Activated CD4-positive, alpha-beta T cell treated with anti-CD3 and anti-CD28 coated beads, Interleukin-2, amount 50 U/mL, for 1 hour (primary cell): ENCODE results near the gene PRKCA.
A peak's percentile ranks its signal among the peaks of the same experiment; 100 is the strongest.
"Not testable (repeated sequence)": the region's sequence is repeated elsewhere in the genome, so short reads cannot be mapped to it uniquely, and the experiment has no call there.

Source experiments
- DNase-seq: peaks from one replicate; pipeline ENCODE4 v3.0.0-alpha.2; 2020

Gene PRKCA

DNA sequence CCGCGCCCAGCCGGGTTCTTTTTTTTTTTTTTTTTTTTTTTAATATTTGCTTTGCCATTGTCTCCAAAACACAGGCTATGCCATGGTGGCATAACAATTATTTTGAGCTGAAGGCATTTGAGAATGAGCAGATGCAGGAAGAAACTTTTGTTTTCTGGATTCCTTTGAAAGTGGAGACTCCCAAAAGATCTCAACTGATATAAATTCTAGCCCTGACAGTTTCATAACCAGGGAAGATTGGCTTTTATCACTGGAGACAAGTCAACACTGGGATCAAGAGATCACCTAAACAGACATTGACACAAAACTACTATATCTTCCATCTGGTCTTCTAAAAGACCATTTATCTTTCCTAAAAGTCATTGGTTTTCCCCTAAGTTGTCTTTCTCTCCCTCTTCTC is 10.1 kb upstream of the PRKCA start:
- no peak for DNase-seq

DNA sequence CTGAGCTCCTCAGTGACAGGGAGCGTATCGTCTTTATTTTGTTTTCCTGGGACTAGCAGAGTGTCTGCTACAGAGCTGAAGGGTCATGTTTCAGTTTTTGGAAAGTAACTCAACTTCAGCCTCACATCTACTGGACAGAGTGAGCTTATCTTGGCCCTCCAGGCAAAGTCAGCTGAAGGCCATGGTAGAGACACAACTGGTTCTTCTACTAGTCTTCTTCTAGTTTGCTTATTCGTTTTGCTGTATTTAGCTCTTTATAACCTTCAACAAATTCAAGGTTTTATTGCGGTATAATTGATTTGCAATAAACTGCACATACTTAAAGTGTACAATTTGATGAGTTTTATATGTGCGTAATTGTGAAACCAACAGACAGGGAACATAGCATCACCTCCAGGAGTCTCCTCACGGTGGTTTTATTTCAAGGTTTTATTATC is 6.1 kb upstream of the PRKCA start:
- DNase-seq, result no peak

DNA sequence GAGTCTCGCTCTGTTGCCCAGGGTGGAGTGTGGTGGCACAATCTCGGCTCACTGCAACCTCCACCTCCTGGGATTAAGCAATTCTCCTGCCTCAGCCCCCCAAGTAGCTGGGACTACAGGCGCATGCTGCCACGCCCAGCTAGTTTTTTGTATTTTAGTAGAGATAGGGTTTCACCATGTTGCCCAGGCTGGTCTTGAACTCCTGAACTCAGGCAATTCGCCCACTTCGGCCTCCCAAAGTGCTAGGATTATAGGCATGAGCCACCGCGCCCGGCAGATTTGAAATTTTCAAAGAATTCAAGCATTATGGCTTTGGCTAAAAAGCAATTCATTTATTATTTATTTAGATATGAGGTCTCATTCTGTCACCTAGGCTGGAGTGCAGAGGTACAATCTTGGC is 5.0 kb upstream of the PRKCA start:
- DNase-seq, result not testable (repeated sequence)

DNA sequence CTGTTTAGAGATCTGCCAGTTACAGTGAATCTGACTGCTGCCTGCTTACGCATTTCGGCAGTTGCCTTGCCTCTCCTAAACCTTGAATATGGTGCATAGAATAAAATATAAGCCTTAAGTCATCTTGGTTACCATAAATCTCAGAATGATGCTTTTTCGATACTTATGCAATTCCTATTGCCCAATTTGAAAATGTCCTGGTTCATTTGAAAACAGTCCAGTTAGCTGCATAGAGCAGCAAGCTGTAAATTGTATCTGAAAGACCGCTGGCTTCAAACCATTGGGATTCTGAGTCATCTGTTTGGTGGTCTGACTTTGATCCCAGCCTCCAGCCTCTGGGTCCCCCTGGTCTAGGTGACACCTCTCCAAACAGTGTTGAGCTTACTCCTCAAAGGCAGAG is 2.7 kb upstream of the PRKCA start:
- DNase-seq, result no peak

DNA sequence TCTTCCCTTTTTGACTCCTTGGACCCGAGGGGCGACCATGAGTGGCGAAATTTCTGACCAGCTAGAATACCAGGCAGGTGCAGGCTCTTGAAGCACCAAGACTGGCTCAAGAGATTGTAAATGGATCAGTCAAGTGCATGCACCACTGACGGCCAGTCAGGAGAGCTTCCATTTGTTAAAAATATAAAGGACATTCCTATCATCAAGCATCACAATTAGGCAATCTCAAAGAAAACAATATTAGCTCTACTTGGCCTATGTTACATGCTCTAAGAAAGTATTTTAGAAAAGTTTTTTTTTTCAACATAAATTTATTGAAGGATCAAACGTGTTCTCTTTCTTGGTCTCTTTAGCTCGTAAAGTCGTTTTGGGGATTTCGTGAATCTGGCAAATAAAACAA is 1.5 kb upstream of the PRKCA start:
- DNase-seq, result no peak

DNA sequence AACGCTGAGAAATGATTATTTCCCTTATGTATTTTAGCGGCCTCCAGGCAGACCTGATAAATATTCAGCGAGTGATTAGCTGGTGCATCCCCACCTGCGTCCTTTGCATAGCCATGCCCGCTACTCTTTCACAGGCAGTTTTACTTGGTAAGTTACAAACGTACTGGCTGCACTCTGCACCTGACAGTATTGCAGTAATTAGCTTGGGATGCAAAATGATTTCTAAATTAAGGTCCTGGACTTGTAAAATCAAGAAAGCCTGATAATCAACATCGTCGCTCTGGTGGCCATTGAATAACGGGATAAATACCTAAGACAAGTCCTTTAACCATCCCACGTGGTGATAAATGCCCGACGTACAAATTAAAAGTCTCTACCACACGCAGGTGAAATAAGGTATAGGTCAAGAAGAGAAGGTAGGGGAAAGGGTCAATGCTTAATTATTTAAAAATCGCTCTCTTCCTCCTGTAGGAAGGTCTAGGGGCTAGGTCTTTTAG is 998 bp upstream of the PRKCA start:
- no peak for DNase-seq

DNA sequence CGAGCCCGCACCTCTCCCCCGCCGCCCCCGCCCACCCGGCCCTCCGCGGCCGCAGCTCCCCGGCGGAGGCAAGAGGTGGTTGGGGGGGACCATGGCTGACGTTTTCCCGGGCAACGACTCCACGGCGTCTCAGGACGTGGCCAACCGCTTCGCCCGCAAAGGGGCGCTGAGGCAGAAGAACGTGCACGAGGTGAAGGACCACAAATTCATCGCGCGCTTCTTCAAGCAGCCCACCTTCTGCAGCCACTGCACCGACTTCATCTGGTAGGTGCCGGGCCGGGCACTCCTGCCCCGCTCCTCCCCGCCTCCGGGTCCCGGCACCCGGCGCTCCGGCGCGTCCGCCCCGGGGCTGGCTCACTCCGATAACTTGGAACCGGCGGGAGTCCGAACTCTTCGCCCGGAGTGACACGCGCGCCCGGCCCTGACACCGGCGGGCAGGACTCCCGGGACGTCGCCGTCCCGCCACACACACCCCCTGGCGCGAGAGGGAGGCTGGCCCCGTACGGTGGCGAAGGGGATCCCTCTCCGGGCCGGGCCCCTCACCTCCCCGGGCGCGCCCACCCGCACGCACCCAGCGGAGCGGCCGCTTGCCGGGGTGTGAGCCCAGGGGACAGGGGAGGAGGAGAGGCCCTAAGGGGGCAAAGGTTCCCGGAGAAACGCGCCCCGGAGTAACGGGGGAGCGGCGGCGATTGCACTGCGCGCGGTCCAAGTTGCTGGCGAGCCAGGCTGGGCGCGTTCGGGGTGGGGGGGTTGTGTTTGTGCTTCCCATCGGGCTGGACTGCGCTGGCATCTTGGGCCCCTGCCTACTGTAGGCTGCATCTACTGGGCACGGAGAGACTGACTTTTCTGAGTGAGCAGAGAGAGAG is 581 bp downstream of the PRKCA start:
- peak; percentile 42 for DNase-seq

DNA sequence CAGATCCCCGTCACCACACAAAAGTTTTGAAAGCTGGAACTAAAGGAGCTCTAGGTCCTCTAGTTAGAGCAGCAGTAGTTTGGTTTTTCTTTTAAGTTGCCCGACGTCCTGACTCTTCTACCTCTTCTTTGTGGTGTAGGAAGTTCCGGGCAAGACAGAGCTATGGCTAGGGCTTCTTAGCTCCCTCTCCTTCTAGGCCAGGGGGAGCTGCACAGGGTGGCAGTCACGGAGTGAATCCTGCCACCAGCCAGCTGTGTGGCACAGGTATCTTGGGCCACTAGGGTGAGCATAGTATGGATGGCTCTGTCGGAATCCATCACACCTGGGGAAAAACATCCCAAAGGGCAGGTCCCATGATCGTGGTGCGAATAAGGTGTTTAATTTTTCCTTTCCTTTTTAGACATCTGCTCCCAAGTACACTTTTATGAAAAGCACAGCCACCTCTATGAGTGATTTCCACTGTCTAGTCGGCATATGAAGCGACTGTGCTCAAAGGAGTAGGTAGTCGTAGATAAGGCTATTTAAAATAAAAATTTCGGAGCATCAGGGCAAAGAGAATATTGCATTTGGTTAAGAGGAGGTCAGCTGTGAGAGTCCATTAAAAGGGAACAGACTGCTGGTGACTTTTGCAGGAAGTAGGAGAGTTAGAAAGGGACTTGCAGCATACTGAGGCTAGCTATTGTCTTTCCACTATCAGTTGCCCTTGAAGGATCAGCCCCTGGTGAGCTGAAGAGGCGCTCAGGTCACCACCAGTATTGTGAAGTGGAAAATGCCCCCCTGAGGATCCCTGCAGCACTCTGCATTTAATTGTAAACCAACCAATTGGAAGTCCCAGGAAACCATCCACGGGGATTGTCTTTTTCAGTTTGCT is 2.1 kb downstream of the PRKCA start:
- peak; percentile 25 for DNase-seq

DNA sequence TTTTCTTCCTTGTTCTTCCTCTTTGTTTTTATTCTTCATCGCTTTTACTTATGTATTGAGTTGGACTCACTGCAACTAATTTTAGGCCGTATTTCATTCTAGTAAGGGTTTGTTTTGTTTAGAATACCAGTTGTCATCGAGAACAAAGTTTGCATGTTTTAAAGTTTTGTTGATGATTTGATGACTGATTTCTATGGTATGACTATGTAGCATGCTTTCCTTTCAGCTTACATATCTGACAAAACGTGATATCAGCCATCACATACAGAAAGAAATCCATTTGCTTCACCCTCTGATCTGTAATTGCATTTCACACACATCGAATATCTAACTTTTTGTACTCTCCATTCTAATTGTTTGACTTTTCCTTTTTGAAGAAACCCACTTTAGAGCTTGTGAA is 4.0 kb downstream of the PRKCA start:
- DNase-seq, result no peak

DNA sequence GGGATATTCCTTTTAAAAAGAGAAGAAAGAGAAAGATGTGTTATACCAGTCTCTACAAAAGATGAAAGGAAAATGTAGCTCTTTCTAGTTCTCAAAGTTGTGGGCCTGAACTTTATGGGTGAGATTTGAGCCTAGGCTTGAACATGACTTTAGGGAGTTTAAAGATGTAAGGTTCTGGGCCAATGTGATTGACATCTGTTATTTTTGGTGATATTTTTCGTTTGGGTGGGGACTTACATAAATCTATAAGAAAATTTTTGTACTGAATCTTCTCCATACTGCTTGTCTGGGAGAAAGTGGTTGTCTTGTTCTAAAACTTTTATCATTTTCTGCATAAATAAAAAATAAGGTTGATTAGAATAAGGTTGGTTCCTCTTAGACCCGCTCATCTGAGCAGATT is 4.8 kb downstream of the PRKCA start:
- no peak for DNase-seq

DNA sequence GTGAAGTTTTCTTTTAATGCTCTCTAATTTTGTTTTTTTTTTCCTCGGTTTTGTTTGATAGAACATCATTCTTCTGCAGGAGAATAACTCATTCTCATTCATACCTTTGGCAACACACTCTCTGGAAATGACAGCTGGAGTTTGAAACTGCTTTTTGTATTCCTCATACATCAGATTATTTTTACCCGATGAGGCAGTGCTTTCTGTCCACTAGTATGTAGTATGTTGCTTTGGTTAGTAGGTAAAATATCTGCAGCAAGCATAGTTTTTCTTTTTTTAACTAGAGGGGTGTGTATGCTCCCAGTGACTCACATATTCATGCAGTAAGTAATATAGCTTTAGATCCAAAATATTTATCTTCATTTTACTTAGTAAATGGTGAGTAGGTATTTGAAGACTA is 6.4 kb downstream of the PRKCA start:
- DNase-seq, result no peak

DNA sequence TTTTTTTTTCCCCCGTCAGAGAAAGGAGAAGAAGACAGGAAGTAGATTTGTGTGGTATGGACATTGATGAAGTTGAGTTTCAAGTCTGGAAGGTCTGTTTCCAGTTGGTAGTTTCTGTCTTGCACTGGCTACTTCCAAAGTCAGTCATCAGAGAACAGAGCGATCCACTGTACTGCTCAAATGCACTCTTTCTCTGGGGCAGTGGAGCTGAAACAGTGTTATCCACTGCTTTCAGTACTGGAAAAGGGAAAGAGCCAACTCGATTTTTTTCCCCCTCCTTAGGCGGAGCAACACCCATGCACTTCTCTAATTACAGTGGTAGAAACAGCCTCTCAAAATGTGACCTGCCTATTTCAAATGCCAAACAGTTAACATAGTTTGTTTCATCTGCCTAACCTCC is 7.4 kb downstream of the PRKCA start:
- no peak for DNase-seq

DNA sequence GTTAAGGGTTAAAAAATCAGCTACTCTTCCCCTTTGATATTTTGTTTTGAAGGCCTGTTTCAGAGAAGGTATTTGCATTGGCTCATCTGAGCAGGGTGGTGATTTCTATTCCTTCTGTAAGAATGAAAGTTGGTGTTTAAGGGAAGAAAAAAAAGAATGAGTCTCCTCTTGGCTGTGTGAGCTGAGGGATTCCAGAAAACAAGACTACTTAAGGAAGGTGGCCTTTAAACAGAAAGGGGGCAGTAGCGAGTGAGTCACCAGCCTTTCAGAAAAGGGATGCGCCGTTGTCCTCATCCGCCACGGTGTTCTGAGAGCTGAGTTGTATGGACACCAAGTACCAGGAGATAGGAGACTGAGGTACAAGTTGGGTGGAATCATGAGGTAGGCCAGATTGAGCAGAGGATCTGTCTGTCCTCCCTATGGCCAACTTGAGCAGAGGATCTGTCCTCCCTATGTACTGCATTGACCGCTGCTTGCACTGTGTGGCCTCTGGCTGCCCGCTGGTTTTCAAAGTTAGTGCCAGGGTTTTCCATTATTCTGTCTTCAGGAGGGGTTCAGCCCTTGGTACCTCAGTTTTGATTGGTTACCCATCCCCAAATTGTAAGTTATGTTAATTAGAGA is 8.2 kb downstream of the PRKCA start:
- DNase-seq, result no peak

DNA sequence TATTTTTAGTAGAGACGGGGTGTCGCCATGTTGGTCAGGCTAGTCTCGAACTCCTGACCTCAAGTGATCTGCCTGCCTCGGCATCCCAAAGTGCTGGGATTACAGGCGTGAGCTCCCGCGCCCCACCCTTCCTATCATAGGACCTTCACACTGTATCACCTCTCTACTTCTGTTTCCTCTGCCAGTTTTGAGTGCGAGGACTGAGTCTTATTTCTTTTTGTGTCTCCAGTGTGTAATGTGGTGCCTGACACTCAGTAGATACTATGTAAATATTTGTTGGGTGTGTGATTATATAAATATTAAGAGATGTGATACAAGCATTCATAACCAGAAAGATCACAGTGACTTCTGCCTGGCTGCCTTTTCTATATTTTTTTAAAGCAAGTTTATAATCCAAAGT is 10.5 kb downstream of the PRKCA start:
- DNase-seq, result no peak

DNA sequence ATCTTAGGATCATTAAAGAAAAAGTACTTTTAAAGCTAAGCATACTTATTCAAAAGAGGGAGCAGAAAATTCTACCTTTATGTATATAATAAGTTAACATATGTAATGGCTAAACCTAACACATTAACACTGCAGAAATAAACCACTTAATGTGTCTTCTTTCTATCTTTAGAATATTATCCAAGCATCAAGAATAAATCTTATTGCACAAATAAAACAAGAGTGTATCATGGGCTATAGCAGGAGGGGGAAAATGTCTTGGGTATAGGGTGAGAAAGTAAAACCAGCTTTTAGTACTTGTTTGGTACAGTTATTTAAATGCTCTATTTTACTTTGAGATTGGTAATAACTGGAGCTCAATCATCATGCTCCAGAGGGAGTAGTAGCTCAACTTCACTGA is 10.9 kb downstream of the PRKCA start:
- no peak for DNase-seq

DNA sequence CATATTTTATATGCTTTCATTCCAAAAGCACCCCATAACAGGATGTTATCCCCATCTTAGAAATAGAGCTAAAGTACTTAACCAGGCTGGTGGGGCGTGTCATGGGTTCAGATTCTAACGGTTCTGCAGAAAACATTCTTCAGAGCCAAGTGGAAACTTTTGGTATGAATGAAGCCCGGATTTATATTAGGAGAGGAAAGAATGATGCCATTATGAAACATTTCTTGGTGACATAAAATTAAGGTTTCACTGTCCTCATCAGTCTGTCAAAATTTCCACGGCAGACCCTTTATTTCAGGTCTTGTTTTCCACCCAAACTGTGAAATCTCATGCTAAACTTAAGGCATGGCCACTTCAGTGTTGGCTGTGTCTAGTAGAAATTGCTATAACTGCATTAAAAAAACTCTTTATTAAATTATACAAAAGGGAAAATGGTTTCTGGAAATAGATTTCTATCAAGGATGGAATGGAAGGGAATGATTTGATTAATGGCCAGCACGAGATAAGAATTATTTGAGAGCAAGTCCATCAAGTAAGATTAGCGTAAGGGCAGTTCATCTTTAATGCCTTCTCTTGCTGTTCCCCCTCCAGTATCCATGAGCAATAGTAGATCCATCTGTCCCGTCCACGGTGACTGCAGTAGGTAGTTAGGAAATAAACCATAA is 11.7 kb downstream of the PRKCA start:
- no peak for DNase-seq

DNA sequence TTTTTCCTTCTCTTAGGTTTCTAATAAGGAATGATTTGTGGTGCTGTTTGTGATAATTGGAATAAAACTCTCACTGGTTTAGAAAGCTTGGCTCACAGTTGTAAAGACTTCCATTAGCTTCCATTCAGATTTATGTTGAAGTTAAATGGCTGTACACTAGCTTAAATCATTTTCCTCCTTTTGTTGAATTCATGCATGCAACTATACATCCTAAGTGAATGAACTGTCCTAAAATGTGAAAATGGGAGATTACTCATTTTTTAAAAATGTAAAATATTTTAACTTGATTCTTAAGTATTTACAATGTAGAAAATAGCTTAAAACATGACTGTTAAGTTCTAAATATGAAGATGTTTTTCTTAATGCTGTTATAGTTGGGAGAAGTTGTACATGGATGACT is 15.2 kb downstream of the PRKCA start:
- DNase-seq, result no peak

DNA sequence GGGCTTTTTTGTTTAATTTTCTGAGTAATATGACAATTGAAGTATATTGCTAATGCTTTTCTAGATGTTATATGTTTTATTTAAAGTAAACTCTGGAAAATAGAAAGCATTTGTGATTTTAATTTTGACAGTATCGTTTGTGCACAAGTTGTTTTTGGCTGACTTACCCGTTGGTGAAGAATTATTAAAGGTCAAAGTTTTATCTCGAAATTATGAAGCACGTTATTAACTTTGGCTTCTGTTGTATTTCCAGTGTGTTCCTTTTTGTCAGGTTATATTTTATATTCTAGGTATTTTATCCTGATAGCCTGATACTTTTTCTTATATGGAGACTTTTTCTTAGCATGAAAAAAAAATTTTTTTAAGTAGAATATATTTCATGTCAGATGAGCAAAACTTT is 16.8 kb downstream of the PRKCA start:
- DNase-seq, result no peak

DNA sequence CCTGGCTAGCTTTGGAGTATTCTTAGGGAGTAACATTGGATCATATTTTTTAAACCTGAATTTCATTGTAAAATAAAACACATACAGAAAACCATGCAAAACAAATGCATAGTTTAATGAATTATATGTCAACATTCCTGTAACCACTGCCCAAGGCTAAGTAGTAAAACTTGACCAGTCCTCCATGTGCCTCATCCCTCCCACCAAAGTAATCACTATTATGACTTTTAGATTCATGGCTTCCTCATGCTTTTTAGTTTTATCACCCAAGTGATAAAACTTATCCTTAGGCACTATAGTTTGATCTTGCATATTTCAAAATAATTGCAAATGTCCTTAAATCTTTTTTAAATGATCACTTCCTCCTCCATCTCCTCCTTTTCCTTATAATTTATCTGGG is 20.4 kb downstream of the PRKCA start:
- DNase-seq, result no peak

DNA sequence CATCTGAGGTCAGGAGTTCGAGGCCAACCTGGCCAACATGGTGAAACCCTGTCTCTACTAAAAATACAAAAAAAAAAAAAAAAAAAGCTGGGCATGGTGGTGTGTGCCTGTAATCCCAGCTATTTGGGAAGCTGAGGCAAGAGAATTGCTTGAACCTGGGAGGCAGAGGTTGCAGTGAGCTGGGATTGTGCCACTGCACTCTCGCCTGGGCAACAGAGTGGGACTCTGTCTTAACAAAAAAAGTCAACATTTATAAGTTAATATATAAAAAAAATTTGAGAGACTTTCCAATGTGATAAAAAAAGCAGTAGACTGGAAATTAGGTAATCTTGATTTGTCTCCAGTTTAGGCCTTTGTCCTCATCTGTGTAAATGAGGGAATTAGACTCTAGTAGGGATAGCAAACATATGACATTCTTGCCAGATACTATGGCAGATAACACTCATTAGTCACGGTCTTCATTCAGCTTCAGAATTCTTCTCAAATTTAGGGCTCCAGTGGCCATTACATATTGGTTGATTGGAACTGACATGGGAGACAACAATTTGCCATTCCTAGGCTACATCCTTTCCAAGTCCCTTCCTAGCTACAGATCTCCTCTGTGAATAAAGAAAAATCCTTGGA is 22.1 kb downstream of the PRKCA start:
- not testable (repeated sequence) for DNase-seq

DNA sequence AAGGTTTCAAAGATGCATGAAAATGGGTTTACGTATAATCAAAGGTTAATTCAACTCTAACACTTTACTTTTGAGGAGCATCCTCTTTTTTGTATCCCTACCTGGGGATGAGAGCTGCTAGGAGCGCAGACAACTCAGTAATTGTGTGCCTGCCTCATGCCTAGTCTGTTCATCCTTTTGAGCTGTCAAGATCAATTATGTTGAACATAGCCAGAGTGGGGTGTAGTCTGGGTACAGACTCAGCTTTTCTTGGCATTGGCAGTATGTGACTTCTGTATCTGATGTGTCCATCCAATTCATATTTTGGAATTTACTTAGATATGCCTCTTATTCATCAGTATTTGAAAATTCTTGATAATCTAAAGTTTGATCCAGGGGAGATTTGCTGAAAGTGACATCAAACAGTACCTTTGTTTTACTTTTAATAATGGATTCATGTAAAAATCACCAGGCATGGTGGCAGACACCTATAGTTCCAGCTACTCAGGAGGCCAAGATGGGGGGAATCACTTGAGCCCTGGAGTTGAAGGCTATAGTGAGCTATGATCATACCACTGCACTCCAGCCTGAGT is 24.1 kb downstream of the PRKCA start:
- no peak for DNase-seq

DNA sequence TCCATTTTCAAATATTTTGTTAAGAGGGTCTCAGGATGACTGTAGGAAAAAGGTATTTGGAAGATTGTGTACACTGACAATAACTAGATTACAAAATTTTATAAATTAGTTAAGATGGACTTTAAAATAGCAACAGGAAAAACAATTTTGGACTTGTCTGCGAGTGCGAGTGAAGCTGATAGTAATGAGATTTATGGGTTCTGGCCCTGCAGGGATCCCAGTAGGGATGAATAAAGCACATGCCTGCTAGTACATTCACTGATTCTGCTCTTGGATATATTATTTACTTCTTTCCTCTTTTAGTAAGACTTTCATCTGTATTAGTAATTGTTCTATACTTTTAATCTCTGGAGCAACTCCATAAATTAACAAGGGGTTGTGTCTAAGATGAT is 28.2 kb downstream of the PRKCA start:
- no peak for DNase-seq
